CD4-positive, CD25-positive, alpha-beta regulatory T cell (primary cell): ENCODE data around the gene ACOT12. TPM values are rescaled to one million over a fixed set of nuclear protein-coding genes. Genes with fewer than 3 reads are reported as not detected.

Experiments used
- ATAC-seq, 2 donors: fragments of 150-1000 bp; cut with Tn5 transposase; one replicate each; pipeline ENCODE4 v1.10.0; 2021; ENCODE audit warnings: low read depth in 2 of 2, moderate number of reproducible peaks in 2 of 2, moderate library complexity in 1 of 2
- DNase-seq, 3 donors: peaks; one replicate each; pipeline versions ENCODE4 v3.0.0 to v3.0.0-alpha.2; 2012 to 2022; ENCODE audit warnings: mixed read lengths in 1 of 3
- H3K27ac ChIP-seq: one replicate; pipeline ENCODE4 v1.7.0; 2013; ENCODE audit warnings: mild to moderate bottlenecking, low read length; ENCODE audit not compliant: insufficient read depth, poor library complexity, severe bottlenecking
- H3K27me3 ChIP-seq: one replicate; pipeline ENCODE4 v1.7.0; 2013; ENCODE audit warnings: low read length; ENCODE audit not compliant: control insufficient read depth, insufficient read depth
- H3K36me3 ChIP-seq: one replicate; pipeline ENCODE4 v1.7.0; 2013; ENCODE audit warnings: mild to moderate bottlenecking, low read length, moderate library complexity; ENCODE audit not compliant: control insufficient read depth, insufficient read depth
- H3K4me1 ChIP-seq: 2 replicates; pipeline ENCODE4 v1.7.0; 2013; ENCODE audit warnings: mild to moderate bottlenecking, low read length; ENCODE audit not compliant: insufficient read depth, control insufficient read depth, poor library complexity, severe bottlenecking
- H3K4me3 ChIP-seq: one replicate; pipeline ENCODE4 v1.7.0; 2013; ENCODE audit warnings: low read depth, mild to moderate bottlenecking, low read length, moderate library complexity
- H3K9me3 ChIP-seq, 2 experiments: 1 replicate in 1 of 2; 2 replicates in 1 of 2; pipeline ENCODE4 v1.7.0; 2013; ENCODE audit warnings: low read length in 2 of 2, mild to moderate bottlenecking in 1 of 2, moderate library complexity in 1 of 2; ENCODE audit not compliant: control insufficient read depth in 2 of 2
- H3K27ac Mint-ChIP-seq, 3 donors: one replicate each; pipeline ENCODE4 v1.8.0; 2020 to 2022; ENCODE audit warnings: mild to moderate bottlenecking in 3 of 3, mixed read lengths in 3 of 3, moderate library complexity in 2 of 3
- H3K27me3 Mint-ChIP-seq: one replicate; pipeline ENCODE4 v1.8.0; 2022; ENCODE audit warnings: mild to moderate bottlenecking, mixed read lengths
- H3K36me3 Mint-ChIP-seq: one replicate; pipeline ENCODE4 v1.8.0; 2020; ENCODE audit warnings: mixed read lengths
- H3K4me1 Mint-ChIP-seq, 4 donors: one replicate each; pipeline ENCODE4 v1.8.0; 2020 to 2022; ENCODE audit warnings: mixed read lengths in 4 of 4, mild to moderate bottlenecking in 1 of 4
- H3K4me3 Mint-ChIP-seq, 4 donors: one replicate each; pipeline ENCODE4 v1.8.0; 2020 to 2022; ENCODE audit warnings: mild to moderate bottlenecking in 4 of 4, mixed read lengths in 4 of 4, moderate library complexity in 3 of 4
- H3K9me3 Mint-ChIP-seq, 7 donors: one replicate each; pipeline ENCODE4 v1.8.0; 2020 to 2022; ENCODE audit warnings: mixed read lengths in 7 of 7, mild to moderate bottlenecking in 3 of 7, moderate library complexity in 2 of 7
- polyA plus RNA-seq, 4 donors: library from polyadenylated mRNA; unstranded; fragments of 300-500 nt; fragmentation: Illumina TruSeq; gene quantifications; one replicate each; pipeline ENCODE4 v1.2.3, GENCODE V29; 2021
- total RNA-seq: library from RNA; stranded (reverse); gene quantifications from one replicate; pipeline ENCODE4 v1.2.3, GENCODE V29; 2022

The ACOT12 gene
- total and polyA plus RNA-seq, 5 donors from 2014 or later, result not detected

GRCh38 chr5:81426359-81427030 lies 32.6 kb upstream of the ACOT12 start:
- H3K27ac ChIP-seq, result no peak overlapping the region
- Mint-ChIP-seq H3K36me3 (peaks cover 10% of the 10 kb centered on the region), H3K27ac (peak overlapping the region in 1 of 3 donors; percentile 68), H3K27me3 (no peaks in the 10 kb centered on the region), H3K4me1 (peaks cover 5 to 9% (median 7%) of the 10 kb centered on the region in 4 donors), H3K9me3 (peaks cover 0 to 1% (median 0%) of the 10 kb centered on the region in 7 donors), H3K4me3 (no peak overlapping the region)
- H3K4me1 ChIP-seq, result no peaks in the 10 kb centered on the region
- H3K4me3 ChIP-seq, result no peak overlapping the region
- H3K36me3 ChIP-seq, result no peaks in the 10 kb centered on the region
- ATAC-seq (no peak), DNase-seq (no peak)
- no peaks in the 10 kb centered on the region for H3K9me3 ChIP-seq
- H3K27me3 ChIP-seq, result no peaks in the 10 kb centered on the region

DNA sequence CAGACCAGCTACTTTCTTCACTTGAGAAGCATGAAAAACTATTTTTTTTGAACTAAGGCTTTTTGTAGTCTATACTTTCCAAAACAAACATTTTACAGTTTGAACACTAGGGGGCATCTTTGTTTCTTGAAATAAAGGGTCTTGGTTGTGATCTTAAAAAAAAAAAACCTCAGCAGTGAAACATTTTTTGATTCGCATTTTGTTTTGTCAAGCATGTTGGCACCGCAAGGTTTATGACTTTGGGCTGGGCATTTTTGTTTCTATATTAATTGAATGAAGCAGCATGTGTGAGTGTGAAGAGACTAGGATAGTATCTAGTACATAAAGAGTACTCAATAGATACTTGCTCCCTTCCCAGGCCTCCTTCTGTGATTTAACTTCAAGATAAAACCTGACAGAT lies 31.6 kb upstream of the ACOT12 start:
- DNase-seq, result peak in 2 of 3 donors; percentile 49 to 63
- Histone ChIP-seq H3K9me3 (no peaks in the 10 kb centered on the region), H3K4me1 (no peaks in the 10 kb centered on the region), H3K4me3 (no peak overlapping the region), H3K36me3 (no peaks in the 10 kb centered on the region), H3K27me3 (no peaks in the 10 kb centered on the region), H3K27ac (no peak overlapping the region)
- peaks cover 16% of the 10 kb centered on the region for H3K36me3 Mint-ChIP-seq
- H3K4me3 Mint-ChIP-seq, result no peak overlapping the region
- peaks cover 0 to 1% (median 0%) of the 10 kb centered on the region in 7 donors for H3K9me3 Mint-ChIP-seq
- H3K27me3 Mint-ChIP-seq, result no peaks in the 10 kb centered on the region
- H3K27ac Mint-ChIP-seq, result peak overlapping the region; percentile 9 to 68 (median 45)
- ATAC-seq, result peak; percentile 52 to 58
- H3K4me1 Mint-ChIP-seq, result peaks cover 5 to 9% (median 7%) of the 10 kb centered on the region in 4 donors

GRCh38 chr5:81424728-81425127 lies 30.8 kb upstream of the ACOT12 start:
- ATAC-seq, result no peak
- H3K36me3 Mint-ChIP-seq, result peaks cover 22% of the 10 kb centered on the region
- no peak for DNase-seq
- no peak overlapping the region for H3K4me3 Mint-ChIP-seq
- H3K4me1 ChIP-seq, result no peaks in the 10 kb centered on the region
- no peaks in the 10 kb centered on the region for H3K36me3 ChIP-seq
- no peak overlapping the region for H3K4me3 ChIP-seq
- H3K27ac ChIP-seq, result no peak overlapping the region
- H3K27me3 Mint-ChIP-seq, result no peaks in the 10 kb centered on the region
- H3K27ac Mint-ChIP-seq, result no peak overlapping the region
- H3K27me3 ChIP-seq, result no peaks in the 10 kb centered on the region
- H3K4me1 Mint-ChIP-seq, result peaks cover 5 to 9% (median 7%) of the 10 kb centered on the region in 4 donors
- no peaks in the 10 kb centered on the region for H3K9me3 ChIP-seq
- peaks cover 0 to 1% (median 0%) of the 10 kb centered on the region in 7 donors for H3K9me3 Mint-ChIP-seq

- Histone ChIP-seq H3K36me3 (no peaks in the 10 kb centered on the region), H3K4me1 (no peaks in the 10 kb centered on the region), H3K27me3 (no peaks in the 10 kb centered on the region), H3K9me3 (no peaks in the 10 kb centered on the region), H3K4me3 (no peak overlapping the region), H3K27ac (no peak overlapping the region)
- Mint-ChIP-seq H3K4me3 (no peak overlapping the region), H3K27me3 (no peaks in the 10 kb centered on the region), H3K36me3 (peaks cover 25% of the 10 kb centered on the region), H3K9me3 (peaks cover 0 to 1% (median 0%) of the 10 kb centered on the region in 7 donors), H3K27ac (no peak overlapping the region), H3K4me1 (peaks cover 5 to 9% (median 7%) of the 10 kb centered on the region in 4 donors)
- no peak for DNase-seq
- ATAC-seq, result no peak
These were observed 28.7 kb upstream of the ACOT12 start for GRCh38 chr5:81422671-81423070.

- H3K4me3 ChIP-seq, result no peak overlapping the region
- Mint-ChIP-seq H3K27ac (no peak overlapping the region), H3K4me1 (no peaks in the 10 kb centered on the region), H3K4me3 (no peak overlapping the region), H3K36me3 (peaks cover 25% of the 10 kb centered on the region), H3K27me3 (no peaks in the 10 kb centered on the region), H3K9me3 (peaks cover 0 to 4% (median 0%) of the 10 kb centered on the region in 7 donors)
- no peaks in the 10 kb centered on the region for H3K9me3 ChIP-seq
- H3K27me3 ChIP-seq, result no peaks in the 10 kb centered on the region
- H3K36me3 ChIP-seq, result no peaks in the 10 kb centered on the region
- ATAC-seq (peak; percentile 48 to 61), DNase-seq (peak in 1 of 3 donors; percentile 50)
- H3K27ac ChIP-seq, result no peak overlapping the region
- no peaks in the 10 kb centered on the region for H3K4me1 ChIP-seq
These were observed 26.2 kb upstream of the ACOT12 start for GRCh38 chr5:81420039-81420667.

- Histone ChIP-seq H3K9me3 (no peaks in the 10 kb centered on the region), H3K27me3 (no peaks in the 10 kb centered on the region), H3K27ac (no peak overlapping the region), H3K4me3 (no peak overlapping the region), H3K4me1 (no peaks in the 10 kb centered on the region), H3K36me3 (no peaks in the 10 kb centered on the region)
- H3K27me3 Mint-ChIP-seq, result no peaks in the 10 kb centered on the region
- no peak overlapping the region for H3K4me3 Mint-ChIP-seq
- no peak for ATAC-seq
- H3K9me3 Mint-ChIP-seq, result peaks cover 0 to 4% (median 0%) of the 10 kb centered on the region in 7 donors
- H3K4me1 Mint-ChIP-seq, result no peaks in the 10 kb centered on the region
- H3K27ac Mint-ChIP-seq, result no peak overlapping the region
- H3K36me3 Mint-ChIP-seq, result peaks cover 25% of the 10 kb centered on the region
- DNase-seq, result no peak
These were observed 24.7 kb upstream of the ACOT12 start for GRCh38 chr5:81418606-81419005.

DNA sequence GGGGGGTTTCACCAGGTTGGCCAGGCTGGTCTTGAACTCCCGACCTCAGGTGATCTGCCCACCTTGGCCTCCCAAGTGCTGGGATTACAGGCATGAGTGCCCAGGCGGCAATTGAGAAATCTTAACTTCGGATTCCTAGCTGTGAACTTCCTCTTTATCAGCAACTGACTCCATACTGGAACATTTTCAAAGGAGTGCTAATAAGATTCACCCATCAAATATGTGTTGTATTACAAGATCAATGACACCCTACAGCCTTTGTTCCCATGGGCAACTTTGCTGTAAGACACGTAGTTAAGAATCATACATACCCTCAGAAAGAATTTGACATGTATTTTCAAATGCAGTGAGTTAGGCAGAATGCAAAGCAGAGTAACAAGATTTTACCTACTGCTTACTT lies 23.1 kb upstream of the ACOT12 start:
- peaks cover 0 to 4% (median 0%) of the 10 kb centered on the region in 7 donors for H3K9me3 Mint-ChIP-seq

GRCh38 chr5:81409896-81410295 lies 16.0 kb upstream of the ACOT12 start:
- H3K9me3 ChIP-seq, result no peaks in the 10 kb centered on the region
- H3K27ac Mint-ChIP-seq, result no peak overlapping the region

More for the DNA sequence above, 23.1 kb upstream of the ACOT12 start:
- no peaks in the 10 kb centered on the region for H3K9me3 ChIP-seq
- H3K36me3 Mint-ChIP-seq, result peaks cover 17% of the 10 kb centered on the region
- H3K27ac Mint-ChIP-seq, result no peak overlapping the region
- H3K27me3 Mint-ChIP-seq, result no peaks in the 10 kb centered on the region
- no peaks in the 10 kb centered on the region for H3K36me3 ChIP-seq
- ATAC-seq, result no peak
- H3K4me1 Mint-ChIP-seq, result no peaks in the 10 kb centered on the region
- no peaks in the 10 kb centered on the region for H3K27me3 ChIP-seq
- H3K27ac ChIP-seq, result no peak overlapping the region
- no peak overlapping the region for H3K4me3 ChIP-seq
- H3K4me1 ChIP-seq, result no peaks in the 10 kb centered on the region
- H3K4me3 Mint-ChIP-seq, result no peak overlapping the region
- no peak for DNase-seq

More at GRCh38 chr5:81409896-81410295, 16.0 kb upstream of the ACOT12 start:
- Mint-ChIP-seq H3K9me3 (no peaks in the 10 kb centered on the region), H3K27me3 (peaks cover 5% of the 10 kb centered on the region), H3K36me3 (peaks cover 4% of the 10 kb centered on the region), H3K4me1 (no peaks in the 10 kb centered on the region), H3K4me3 (no peak overlapping the region)
- Histone ChIP-seq H3K36me3 (no peaks in the 10 kb centered on the region), H3K27ac (no peak overlapping the region), H3K4me1 (no peaks in the 10 kb centered on the region), H3K27me3 (no peaks in the 10 kb centered on the region), H3K4me3 (no peak overlapping the region)
- no peak for ATAC-seq
- no peak for DNase-seq
